ENCODE results near the gene CST3. TPM values are rescaled to one million over a fixed set of nuclear protein-coding genes. Genes with fewer than 3 reads are reported as not detected.

Gene CST3
- total RNA-seq, 4 donors from 2014 or later, result 1,117 to 1,890 (median 1,478) TPM

- DNase-seq (ENCODE audit: low spot score), result no peak
- no peak for ATAC-seq (ENCODE audit: low FRiP score)
- TF ChIP-seq, protein P1, sequence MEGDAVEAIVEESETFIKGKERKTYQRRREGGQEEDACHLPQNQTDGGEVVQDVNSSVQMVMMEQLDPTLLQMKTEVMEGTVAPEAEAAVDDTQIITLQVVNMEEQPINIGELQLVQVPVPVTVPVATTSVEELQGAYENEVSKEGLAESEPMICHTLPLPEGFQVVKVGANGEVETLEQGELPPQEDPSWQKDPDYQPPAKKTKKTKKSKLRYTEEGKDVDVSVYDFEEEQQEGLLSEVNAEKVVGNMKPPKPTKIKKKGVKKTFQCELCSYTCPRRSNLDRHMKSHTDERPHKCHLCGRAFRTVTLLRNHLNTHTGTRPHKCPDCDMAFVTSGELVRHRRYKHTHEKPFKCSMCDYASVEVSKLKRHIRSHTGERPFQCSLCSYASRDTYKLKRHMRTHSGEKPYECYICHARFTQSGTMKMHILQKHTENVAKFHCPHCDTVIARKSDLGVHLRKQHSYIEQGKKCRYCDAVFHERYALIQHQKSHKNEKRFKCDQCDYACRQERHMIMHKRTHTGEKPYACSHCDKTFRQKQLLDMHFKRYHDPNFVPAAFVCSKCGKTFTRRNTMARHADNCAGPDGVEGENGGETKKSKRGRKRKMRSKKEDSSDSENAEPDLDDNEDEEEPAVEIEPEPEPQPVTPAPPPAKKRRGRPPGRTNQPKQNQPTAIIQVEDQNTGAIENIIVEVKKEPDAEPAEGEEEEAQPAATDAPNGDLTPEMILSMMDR (IDR thresholded peaks at IDR 0.05), result no peak
Observed at GRCh38 chr20:23643659-23644058, 5.9 kb upstream of the CST3 start.

GRCh38 chr20:23641936-23642751 lies 4.4 kb upstream of the CST3 start:
- DNase-seq (ENCODE audit: low spot score), result no peak
- TF ChIP-seq, protein P1 (IDR thresholded peaks at IDR 0.05), result no peak
- peak; percentile 39 for ATAC-seq (ENCODE audit: low FRiP score)

- no peak for DNase-seq (ENCODE audit: low spot score)
- no peak for ATAC-seq (ENCODE audit: low FRiP score)
- TF ChIP-seq, protein P1 (IDR thresholded peaks at IDR 0.05), result no peak
Observed at GRCh38 chr20:23640671-23641667, 3.2 kb upstream of the CST3 start.

- DNase-seq (ENCODE audit: low spot score), result no peak
- no peak for ATAC-seq (ENCODE audit: low FRiP score)
- TF ChIP-seq, protein P1 (IDR thresholded peaks at IDR 0.05), result no peak
Observed at GRCh38 chr20:23640018-23640601, 2.4 kb upstream of the CST3 start.

GRCh38 chr20:23639490-23639958 lies 1.8 kb upstream of the CST3 start:
- no peak for DNase-seq (ENCODE audit: low spot score)
- no peak for ATAC-seq (ENCODE audit: low FRiP score)
- TF ChIP-seq, protein P1 (IDR thresholded peaks at IDR 0.05), result no peak

DNA sequence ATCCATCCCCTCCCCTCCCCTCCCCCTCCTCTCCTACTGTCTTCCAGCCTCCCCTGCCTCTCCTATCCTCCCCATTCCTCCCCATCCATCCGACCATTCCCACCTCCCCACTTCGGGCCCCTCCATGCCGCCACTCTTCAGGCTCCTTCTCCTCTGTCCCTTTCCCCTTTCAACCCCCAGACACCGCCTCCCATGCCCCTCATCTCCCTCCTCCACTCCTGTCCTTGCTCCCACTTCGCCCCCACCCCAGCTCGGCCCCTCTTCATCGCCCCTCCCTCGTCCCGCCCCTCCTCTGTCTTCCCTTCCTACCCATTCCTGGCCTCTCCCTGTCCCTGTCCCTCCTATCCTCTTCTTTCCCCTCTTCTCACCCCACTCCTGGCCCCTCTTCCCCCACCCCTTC lies 554 bp upstream of the CST3 start:
- ATAC-seq (ENCODE audit: low FRiP score) (no peak), DNase-seq (ENCODE audit: low spot score) (no peak)
- TF ChIP-seq, protein P1 (IDR thresholded peaks at IDR 0.05), result no peak
